Lower leg skin (tissue), 4 donors: ENCODE results near the gene KDM8. TPM values are rescaled to one million over a fixed set of nuclear protein-coding genes. Genes with fewer than 3 reads are reported as not detected.

Experiments
- DNase-seq, 2 donors: peaks; one replicate each; pipeline ENCODE4 v3.0.0-alpha.2; 2019; ENCODE audit warnings: low spot score in 2 of 2
- H3K4me3 ChIP-seq: fragments of 200-600 bp; sonication (generic); 2 replicates; pipeline ENCODE4 v1.5.1; 2017; ENCODE audit warnings: mild to moderate bottlenecking, low read depth; ENCODE audit not compliant: poor library complexity, severe bottlenecking
- POLR2A ChIP-seq, 2 donors: fragments of 450-650 bp; IDR thresholded peaks; one replicate each; pipeline ENCODE4 v1.6.1; 2016 to 2017; ENCODE audit warnings: antibody characterized with exemption in 2 of 2, mild to moderate bottlenecking in 1 of 2, moderate library complexity in 1 of 2
- WGBS, 2 donors: methylation state at CpG; one replicate each; pipeline ENCODE4 v1.1.5; 2018; 5-methylcytosine and 5-hydroxymethylcytosine counted together
- intact Hi-C: fragments of 100-400 bp; cut with DNase I; formaldehyde crosslinking; loops from one replicate; pipeline ENCODE4 v1.15.0; 2023; ENCODE audit warnings: low total_unique reads
- total RNA-seq, 4 donors: library from RNA; depleted of rRNA; stranded (reverse); fragments of >200 nt; gene quantifications; one replicate each; pipeline ENCODE4 v1.1.0, GENCODE V29; 2016
- TF ChIP-seq, protein P1 (sequence below), 3 donors: fragments of 450-650 bp; IDR thresholded peaks; one replicate each; pipeline ENCODE4 v1.5.1; 2016; ENCODE audit warnings: antibody characterized with exemption in 3 of 3, mild to moderate bottlenecking in 3 of 3, moderate library complexity in 2 of 3

KDM8 gene
- total RNA-seq, 4 donors from 2014 or later: 0.84 to 4.5 (median 1.9) TPM

DNA sequence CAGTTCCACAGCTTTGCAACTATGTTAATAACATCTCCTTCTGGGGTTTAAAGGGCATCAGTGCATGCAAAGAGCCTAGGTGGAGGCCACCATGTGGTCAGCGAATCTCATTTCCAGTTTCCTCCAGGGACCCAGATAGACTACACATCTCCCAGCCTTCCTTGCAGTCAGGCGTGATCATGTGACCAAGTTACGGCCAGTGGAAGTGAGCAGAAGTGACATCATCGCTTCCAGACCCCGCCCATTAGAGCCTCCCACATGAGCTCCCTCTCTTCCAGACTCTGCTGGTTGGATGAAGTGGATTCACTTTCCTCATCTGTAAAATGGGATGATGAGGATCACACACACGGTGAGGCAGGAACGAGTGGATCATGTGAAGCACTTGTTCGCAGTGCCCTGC, 27.4 kb upstream of the KDM8 start:
- intact Hi-C loops: no loop called here
- 94 to 95% methylated on average over 8 of the region's 8 CpGs for WGBS, 2 donors
- no peak overlapping the region for H3K4me3 ChIP-seq
- DNase-seq: no peak
- no peak for TF ChIP-seq POLR2A (IDR thresholded peaks at IDR 0.05)
- TF ChIP-seq, protein P1, sequence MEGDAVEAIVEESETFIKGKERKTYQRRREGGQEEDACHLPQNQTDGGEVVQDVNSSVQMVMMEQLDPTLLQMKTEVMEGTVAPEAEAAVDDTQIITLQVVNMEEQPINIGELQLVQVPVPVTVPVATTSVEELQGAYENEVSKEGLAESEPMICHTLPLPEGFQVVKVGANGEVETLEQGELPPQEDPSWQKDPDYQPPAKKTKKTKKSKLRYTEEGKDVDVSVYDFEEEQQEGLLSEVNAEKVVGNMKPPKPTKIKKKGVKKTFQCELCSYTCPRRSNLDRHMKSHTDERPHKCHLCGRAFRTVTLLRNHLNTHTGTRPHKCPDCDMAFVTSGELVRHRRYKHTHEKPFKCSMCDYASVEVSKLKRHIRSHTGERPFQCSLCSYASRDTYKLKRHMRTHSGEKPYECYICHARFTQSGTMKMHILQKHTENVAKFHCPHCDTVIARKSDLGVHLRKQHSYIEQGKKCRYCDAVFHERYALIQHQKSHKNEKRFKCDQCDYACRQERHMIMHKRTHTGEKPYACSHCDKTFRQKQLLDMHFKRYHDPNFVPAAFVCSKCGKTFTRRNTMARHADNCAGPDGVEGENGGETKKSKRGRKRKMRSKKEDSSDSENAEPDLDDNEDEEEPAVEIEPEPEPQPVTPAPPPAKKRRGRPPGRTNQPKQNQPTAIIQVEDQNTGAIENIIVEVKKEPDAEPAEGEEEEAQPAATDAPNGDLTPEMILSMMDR (IDR thresholded peaks at IDR 0.05): no peak

GRCh38 chr16:27177031-27177774, 26.1 kb upstream of the KDM8 start:
- no peak overlapping the region for H3K4me3 ChIP-seq
- intact Hi-C loops: loop anchor here (1.0 kb wide), 1 partner anchor 280 kb away; no protein-coding TSS in a partner anchor
- TF ChIP-seq POLR2A (IDR thresholded peaks at IDR 0.05): no peak
- TF ChIP-seq, protein P1 (IDR thresholded peaks at IDR 0.05): no peak
- 76 to 83% methylated on average over 13 of the region's 13 CpGs for WGBS, 2 donors
- no peak for DNase-seq

- TF ChIP-seq, protein P1 (IDR thresholded peaks at IDR 0.05): peak in 1 of 3 donors; percentile 87
- TF ChIP-seq POLR2A (IDR thresholded peaks at IDR 0.05): no peak
- peak; percentile 85 to 97 for DNase-seq
- WGBS, 2 donors: 19 to 31% methylated on average over 13 of the region's 13 CpGs
- intact Hi-C loops: no loop called here
- H3K4me3 ChIP-seq: no peak overlapping the region
Observed at GRCh38 chr16:27179500-27180072, 23.7 kb upstream of the KDM8 start.

DNA sequence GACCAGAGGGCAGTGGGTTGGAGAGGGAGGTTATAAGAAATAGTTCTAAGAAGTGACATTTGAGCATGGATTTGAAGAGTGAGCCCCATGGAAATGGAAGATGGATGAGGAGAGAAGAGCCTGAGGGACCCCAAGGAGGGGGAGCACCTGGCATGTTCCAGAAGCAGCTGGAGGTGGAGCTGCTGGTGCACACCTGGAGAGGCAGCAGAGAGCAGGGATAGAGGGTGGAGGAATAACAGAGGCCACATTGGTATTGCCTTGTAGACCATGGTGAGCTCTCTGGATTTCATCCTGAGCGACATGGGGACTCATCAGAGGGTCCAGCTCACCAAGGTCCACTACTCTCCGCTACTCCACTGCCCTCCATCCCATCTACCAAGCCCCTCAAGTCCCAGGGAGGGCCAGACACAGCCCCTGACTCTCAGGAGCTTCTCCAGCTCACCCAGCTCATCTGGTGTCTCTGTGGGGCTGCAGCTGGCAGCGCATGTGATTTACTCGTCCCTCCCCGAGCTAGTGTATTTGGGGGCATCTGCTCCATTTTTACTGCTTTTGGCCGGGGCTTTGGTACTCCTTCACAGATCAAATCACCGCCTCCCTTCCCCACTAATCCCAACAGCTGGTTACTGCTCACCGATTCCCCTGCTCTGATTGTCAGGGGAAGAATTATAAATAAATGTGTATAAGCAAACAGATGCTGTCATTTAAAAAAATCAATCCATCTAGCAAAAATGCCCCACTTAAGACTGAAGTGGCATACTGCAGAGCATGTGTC, 22.1 kb upstream of the KDM8 start:
- 70 to 76% methylated on average over 8 of the region's 8 CpGs for WGBS, 2 donors
- TF ChIP-seq, protein P1 (IDR thresholded peaks at IDR 0.05): no peak
- TF ChIP-seq POLR2A (IDR thresholded peaks at IDR 0.05): no peak
- intact Hi-C loops: no loop called here
- H3K4me3 ChIP-seq: no peak overlapping the region
- no peak for DNase-seq

DNA sequence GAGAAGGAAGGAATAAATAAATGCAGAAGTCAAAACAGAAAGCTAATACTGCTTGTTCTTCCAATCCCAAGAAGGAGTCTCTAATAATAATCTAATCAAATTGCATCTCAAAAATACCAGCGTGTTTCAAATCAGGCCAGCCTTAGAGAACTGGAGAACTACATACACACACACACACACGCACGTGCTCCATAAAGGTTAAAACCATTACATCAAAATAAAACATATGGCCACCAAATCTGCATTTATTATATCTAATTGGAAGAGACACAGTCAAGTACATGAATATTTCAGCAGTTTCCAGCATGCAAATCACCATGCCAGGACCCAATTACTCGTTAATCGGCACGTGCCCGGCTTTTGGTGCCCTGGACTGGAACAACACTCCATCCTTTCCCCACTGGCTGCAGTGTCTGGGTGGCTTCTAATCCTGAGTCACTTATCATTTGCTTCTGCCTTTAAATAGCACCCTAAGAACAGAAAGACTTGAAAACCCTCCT, 20.4 kb upstream of the KDM8 start:
- intact Hi-C loops: no loop called here
- H3K4me3 ChIP-seq: no peak overlapping the region
- no peak for TF ChIP-seq POLR2A (IDR thresholded peaks at IDR 0.05)
- TF ChIP-seq, protein P1 (IDR thresholded peaks at IDR 0.05): no peak
- WGBS, 2 donors: 73 to 74% methylated on average over 7 of the region's 7 CpGs
- no peak for DNase-seq
